Smooth muscle cell (in vitro differentiated cells): ENCODE data around the gene KAT7. TPM values are rescaled to one million over a fixed set of nuclear protein-coding genes. Genes with fewer than 3 reads are reported as not detected.

ENCODE experiments used
- DNase-seq: peaks from one replicate; lab custom pipeline; 2025; ENCODE audit not compliant: unreplicated experiment; lab: John Stamatoyannopoulos, UW
- H2AFZ ChIP-seq: fragments of 200-600 bp; sonication (generic); 2 replicates; pipeline ENCODE4 v1.6.0; 2016; ENCODE audit warnings: antibody characterized with exemption, low read depth, mild to moderate bottlenecking
- H3F3A ChIP-seq: fragments of 200-600 bp; sonication (generic); 2 replicates; pipeline ENCODE4 v1.6.0; 2017; ENCODE audit warnings: antibody characterized with exemption, low read depth
- H3K27ac ChIP-seq: fragments of 200-600 bp; sonication (generic); 2 replicates; pipeline ENCODE4 v1.5.1; 2016; ENCODE audit warnings: low read depth, mild to moderate bottlenecking
- H3K27me3 ChIP-seq: fragments of 200-600 bp; sonication (generic); 2 replicates; pipeline ENCODE4 v1.6.1; 2016; ENCODE audit warnings: low read depth, mild to moderate bottlenecking
- H3K36me3 ChIP-seq: fragments of 200-600 bp; sonication (generic); 2 replicates; pipeline ENCODE4 v1.5.1; 2016; ENCODE audit warnings: low read depth
- H3K4me1 ChIP-seq: fragments of 200-600 bp; sonication (generic); 2 replicates; pipeline ENCODE4 v1.5.1; 2016; ENCODE audit warnings: low read depth
- H3K4me2 ChIP-seq: fragments of 200-600 bp; sonication (generic); 2 replicates; pipeline ENCODE4 v1.6.0; 2016; ENCODE audit warnings: mild to moderate bottlenecking
- H3K4me3 ChIP-seq: fragments of 200-600 bp; sonication (generic); 2 replicates; pipeline ENCODE4 v1.5.1; 2016; ENCODE audit warnings: mild to moderate bottlenecking
- H3K79me2 ChIP-seq: fragments of 200-600 bp; sonication (generic); 2 replicates; pipeline ENCODE4 v1.6.0; 2016; ENCODE audit warnings: low read depth, mild to moderate bottlenecking
- H3K9ac ChIP-seq: fragments of 200-600 bp; sonication (generic); 2 replicates; pipeline ENCODE4 v1.6.0; 2016; ENCODE audit warnings: low read depth
- H3K9me3 ChIP-seq: fragments of 200-600 bp; sonication (generic); replicated peaks from 2 replicates; pipeline ENCODE4 v1.5.1; 2016; ENCODE audit warnings: low read depth
- H4K20me1 ChIP-seq: fragments of 200-600 bp; sonication (generic); 2 replicates; pipeline ENCODE4 v1.6.0; 2016; ENCODE audit warnings: low read depth
- WGBS: methylation state at CpG from one replicate; pipeline ENCODE4 v1.1.7; 2016; ENCODE audit warnings: low lambda C conversion rate; 5-methylcytosine and 5-hydroxymethylcytosine counted together
- polyA plus RNA-seq: library from polyadenylated mRNA; unstranded; fragments of >200 nt; fragmentation: Nextera tagmentation; extraction: Ambion mirVana; gene quantifications from 2 replicates; pipeline ENCODE4 v1.2.1, GENCODE V29; 2016
- total RNA-seq: library from RNA; depleted of rRNA; stranded (reverse); fragments of >200 nt; gene quantifications from 2 replicates; pipeline ENCODE4 v1.2.3, GENCODE V29; 2014
- TF ChIP-seq, protein P1 (sequence below): fragments of 200-600 bp; sonication (generic); IDR thresholded peaks from 2 replicates; pipeline ENCODE4 v1.5.1; 2017; ENCODE audit warnings: borderline replicate concordance, mild to moderate bottlenecking, antibody characterized with exemption; ENCODE audit not compliant: insufficient read depth, poor library complexity, severe bottlenecking

Gene KAT7
- total and polyA plus RNA-seq, 2 experiments from 2014 or later: 21.7 to 32.0 TPM

GRCh38 chr17:49853470-49854015 is 65.1 kb downstream of the KAT7 start:
- Histone ChIP-seq H3K27me3 (no peaks in the 10 kb centered on the region), H2AFZ (no peak overlapping the region), H3F3A (no peaks in the 10 kb centered on the region), H3K9ac (no peak overlapping the region), H3K27ac (no peak overlapping the region), H3K4me3 (no peak overlapping the region), H3K9me3 (no peaks in the 10 kb centered on the region), H3K79me2 (no peaks in the 10 kb centered on the region), H4K20me1 (no peaks in the 10 kb centered on the region), H3K36me3 (no peaks in the 10 kb centered on the region), H3K4me1 (peaks cover 5% of the 10 kb centered on the region), H3K4me2 (no peak overlapping the region)
- TF ChIP-seq, protein P1, sequence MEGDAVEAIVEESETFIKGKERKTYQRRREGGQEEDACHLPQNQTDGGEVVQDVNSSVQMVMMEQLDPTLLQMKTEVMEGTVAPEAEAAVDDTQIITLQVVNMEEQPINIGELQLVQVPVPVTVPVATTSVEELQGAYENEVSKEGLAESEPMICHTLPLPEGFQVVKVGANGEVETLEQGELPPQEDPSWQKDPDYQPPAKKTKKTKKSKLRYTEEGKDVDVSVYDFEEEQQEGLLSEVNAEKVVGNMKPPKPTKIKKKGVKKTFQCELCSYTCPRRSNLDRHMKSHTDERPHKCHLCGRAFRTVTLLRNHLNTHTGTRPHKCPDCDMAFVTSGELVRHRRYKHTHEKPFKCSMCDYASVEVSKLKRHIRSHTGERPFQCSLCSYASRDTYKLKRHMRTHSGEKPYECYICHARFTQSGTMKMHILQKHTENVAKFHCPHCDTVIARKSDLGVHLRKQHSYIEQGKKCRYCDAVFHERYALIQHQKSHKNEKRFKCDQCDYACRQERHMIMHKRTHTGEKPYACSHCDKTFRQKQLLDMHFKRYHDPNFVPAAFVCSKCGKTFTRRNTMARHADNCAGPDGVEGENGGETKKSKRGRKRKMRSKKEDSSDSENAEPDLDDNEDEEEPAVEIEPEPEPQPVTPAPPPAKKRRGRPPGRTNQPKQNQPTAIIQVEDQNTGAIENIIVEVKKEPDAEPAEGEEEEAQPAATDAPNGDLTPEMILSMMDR: no peak
- DNase-seq: no peak
- 78% methylated on average over 10 of the region's 10 CpGs for WGBS

- DNase-seq: no peak
- Histone ChIP-seq H3K27me3 (no peaks in the 10 kb centered on the region), H3K36me3 (no peaks in the 10 kb centered on the region), H3F3A (no peaks in the 10 kb centered on the region), H3K9me3 (no peaks in the 10 kb centered on the region), H3K4me2 (no peak overlapping the region), H3K4me1 (peaks cover 5% of the 10 kb centered on the region), H4K20me1 (no peaks in the 10 kb centered on the region), H3K79me2 (no peaks in the 10 kb centered on the region), H3K9ac (no peak overlapping the region), H2AFZ (no peak overlapping the region), H3K27ac (no peak overlapping the region), H3K4me3 (no peak overlapping the region)
- 92% methylated on average over 5 of the region's 5 CpGs for WGBS
- TF ChIP-seq, protein P1: no peak
These were observed 65.6 kb downstream of the KAT7 start for GRCh38 chr17:49854126-49854525.

DNA sequence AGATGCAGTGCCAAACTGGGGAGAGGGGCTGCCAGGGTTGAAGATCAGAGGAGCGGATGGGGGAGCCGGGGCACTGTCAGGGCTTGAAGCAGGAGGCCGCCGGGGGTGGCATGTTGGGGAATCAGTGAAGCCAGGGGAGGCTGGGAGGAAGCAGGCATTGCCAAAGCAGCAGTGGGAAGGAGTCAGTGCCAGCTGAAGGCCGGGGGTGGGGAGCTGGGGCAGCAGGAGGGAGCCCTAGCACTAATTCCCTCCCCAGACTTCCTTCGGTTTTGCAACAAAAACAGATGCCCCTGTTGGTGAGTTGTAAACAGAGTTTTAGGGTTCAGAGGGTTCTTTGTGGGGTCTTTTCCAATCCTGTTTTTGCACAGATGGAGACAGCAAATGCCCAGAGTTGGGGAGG is 70.3 kb downstream of the KAT7 start:
- Histone ChIP-seq H3K4me1 (peaks cover 4% of the 10 kb centered on the region), H3K4me3 (no peak overlapping the region), H3K79me2 (no peaks in the 10 kb centered on the region), H3K27me3 (no peaks in the 10 kb centered on the region), H3K9ac (no peak overlapping the region), H3K27ac (no peak overlapping the region), H3K9me3 (no peaks in the 10 kb centered on the region), H3F3A (no peaks in the 10 kb centered on the region), H3K4me2 (no peak overlapping the region), H2AFZ (no peak overlapping the region), H4K20me1 (no peaks in the 10 kb centered on the region), H3K36me3 (no peaks in the 10 kb centered on the region)
- TF ChIP-seq, protein P1: no peak
- WGBS: 89% methylated on average over 6 of the region's 6 CpGs
- DNase-seq: no peak
